NCI-H1105 treated with DMSO at 0.1 percent for 48 hours (cell line): Measurements from ENCODE around the gene C20orf202.
"Not testable (repeated sequence)": the region's sequence is repeated elsewhere in the genome, so short reads cannot be mapped to it uniquely, and the experiment has no call there.

Experiments
- DNase-seq: peaks from one replicate; lab custom pipeline; 2025; lab: John Stamatoyannopoulos, UW

C20orf202 gene

DNA sequence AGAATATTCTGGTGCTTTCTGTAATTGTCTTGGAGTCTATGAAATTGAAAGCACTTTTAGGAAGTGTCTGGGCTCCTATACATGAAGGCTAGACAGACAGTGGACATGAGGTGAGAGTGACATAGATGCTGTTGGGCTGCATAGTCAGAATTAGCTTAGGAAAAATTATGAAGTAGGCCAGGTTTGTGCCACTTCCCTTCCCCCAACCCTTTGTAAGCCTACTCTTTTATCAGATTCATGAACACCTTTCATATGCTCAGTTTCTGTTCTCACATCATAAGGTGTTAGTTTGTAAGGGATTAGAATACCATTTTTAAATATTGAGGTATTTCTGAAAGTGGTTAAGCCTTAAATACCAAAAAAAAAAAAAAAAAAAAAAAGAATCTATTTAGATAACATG lies 44.4 kb downstream of the C20orf202 start:
- DNase-seq, result no peak

DNA sequence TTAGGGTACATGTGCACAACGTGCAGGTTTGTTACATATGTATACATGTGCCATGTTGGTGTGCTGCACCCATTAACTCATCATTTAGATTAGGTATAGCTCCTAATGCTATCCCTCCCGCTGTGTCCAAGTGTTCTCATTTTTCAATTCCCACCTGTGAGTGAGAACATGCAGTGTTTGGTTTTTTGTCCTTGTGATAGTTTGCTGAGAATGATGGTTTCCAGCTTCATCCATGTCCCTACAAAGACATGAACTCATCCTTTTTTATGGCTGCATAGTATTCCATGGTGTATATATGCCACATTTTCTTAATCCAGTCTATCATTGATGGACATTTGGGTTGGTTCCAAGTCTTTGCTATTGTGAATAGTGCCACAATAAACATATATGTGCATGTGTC lies 47.0 kb downstream of the C20orf202 start:
- not testable (repeated sequence) for DNase-seq

DNA sequence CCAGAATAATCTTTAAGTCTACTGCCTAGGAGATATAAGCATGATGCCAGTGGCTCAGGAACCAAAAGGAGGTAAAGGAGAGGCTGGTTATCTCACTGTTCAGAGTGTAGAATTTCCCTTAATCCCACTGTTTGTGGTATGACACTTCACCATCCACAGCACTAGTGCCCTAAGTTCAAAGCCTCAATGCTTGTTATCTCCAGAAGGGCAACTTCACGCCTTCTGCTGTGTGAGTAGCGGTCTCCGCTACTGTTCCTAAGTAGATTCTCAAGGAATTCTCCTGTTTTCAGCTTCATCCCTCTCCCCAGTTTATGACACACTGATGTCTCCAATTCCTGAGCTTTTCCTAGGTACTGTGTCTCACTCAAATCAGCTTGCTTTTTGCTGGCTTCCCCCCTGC lies 49.2 kb downstream of the C20orf202 start:
- no peak for DNase-seq

DNA sequence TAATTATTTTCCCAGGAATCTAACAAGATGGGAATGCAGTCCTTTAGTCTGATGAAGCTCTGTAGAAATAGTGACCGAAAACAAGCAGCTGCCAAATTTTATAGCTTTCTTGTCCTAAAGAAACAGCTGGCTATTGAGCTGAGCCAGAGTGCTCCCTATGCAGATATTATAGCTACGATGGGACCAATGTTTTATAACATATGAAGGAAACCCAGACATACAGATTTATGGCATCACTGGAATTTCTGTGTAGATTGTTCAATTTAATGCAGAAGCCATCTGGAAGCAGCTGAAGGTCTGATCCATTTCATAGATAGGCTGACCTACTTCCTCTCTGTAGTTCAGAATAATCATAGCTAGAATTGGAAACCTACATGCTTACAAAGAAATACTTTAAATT lies 51.0 kb downstream of the C20orf202 start:
- DNase-seq, result no peak

DNA sequence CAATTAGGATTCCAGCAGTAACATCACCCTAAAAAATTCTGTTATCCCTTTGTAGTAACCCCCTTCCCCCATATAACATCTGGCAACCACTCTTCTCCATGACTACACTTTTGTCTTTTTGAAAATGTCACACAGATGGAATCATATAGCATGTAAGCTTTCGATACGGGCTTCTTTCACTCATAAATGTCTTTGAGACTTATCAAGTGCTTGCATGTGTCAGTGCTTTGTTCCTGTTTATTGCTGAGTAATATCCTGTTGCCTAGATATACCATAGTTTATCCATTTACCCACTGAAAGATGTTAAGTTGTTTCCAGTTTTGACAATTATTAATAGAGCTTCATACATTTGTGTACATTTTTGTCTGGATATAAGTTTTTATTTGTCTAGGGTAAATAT lies 52.4 kb downstream of the C20orf202 start:
- DNase-seq, result no peak
